HEK293 (cell line): Measurements from ENCODE around the gene RASL10B.

Experiments used
- CTCF ChIA-PET: fragments of 350-600 bp; formaldehyde crosslinking; extraction: SDS; loops from one replicate; lab custom pipeline; 2021; ENCODE audit warnings: antibody characterized with exemption; lab: Yijun Ruan, JAX
- POLR2A ChIA-PET: fragments of 300-600 bp; formaldehyde crosslinking; extraction: SDS; loops from one replicate; lab custom pipeline; 2020; ENCODE audit warnings: antibody characterized with exemption, inconsistent platforms; lab: Yijun Ruan, JAX
- H3K27ac ChIP-seq: fragments of 200-500 bp; sonication (Bioruptor generic); 2 replicates; pipeline ENCODE4 v1.5.1; 2014; ENCODE audit warnings: low read depth, low read length, control low read depth, inconsistent platforms; ENCODE audit errors: extremely low read depth
- H3K36me3 ChIP-seq, 2 experiments: fragments of 200-500 bp in 1 of 2; sonication (Bioruptor generic) in 1 of 2; 1 replicate in 1 of 2; 2 replicates in 1 of 2; pipeline ENCODE4 v1.5.1; 2014 to 2017; ENCODE audit warnings: inconsistent platforms in 2 of 2, low read length in 2 of 2; ENCODE audit not compliant: control insufficient read depth in 2 of 2, insufficient read depth in 1 of 2
- H3K4me1 ChIP-seq: fragments of 200-500 bp; sonication (Bioruptor generic); 2 replicates; pipeline ENCODE4 v1.5.1; 2014; ENCODE audit warnings: mild to moderate bottlenecking, low read length, inconsistent platforms; ENCODE audit not compliant: control insufficient read depth, insufficient read depth
- H3K4me3 ChIP-seq: 2 replicates; pipeline ENCODE4 v1.5.1; 2011; ENCODE audit warnings: low read depth, mild to moderate bottlenecking, control low read depth, low read length, moderate library complexity
- H3K9me3 ChIP-seq: fragments of 200-500 bp; sonication (Bioruptor generic); 2 replicates; pipeline ENCODE4 v1.5.1; 2014; ENCODE audit warnings: low read depth, low read length, inconsistent platforms; ENCODE audit not compliant: control insufficient read depth, insufficient read depth
- ATF2 ChIP-seq: fragments of 450-650 bp; formaldehyde crosslinking; IDR thresholded peaks from 2 replicates; pipeline ENCODE4 v1.5.1; 2016; ENCODE audit warnings: missing biosample characterization, missing genetic modification characterization, low read depth
- BCL6B ChIP-seq: fragments of 450-650 bp; formaldehyde crosslinking; IDR thresholded peaks from 2 replicates; pipeline ENCODE4 v1.5.1; 2017; ENCODE audit warnings: missing biosample characterization, missing genetic modification characterization
- ELK4 ChIP-seq: IDR thresholded peaks from 2 replicates; pipeline ENCODE4 v1.6.1; 2011; ENCODE audit warnings: mild to moderate bottlenecking, low read depth, low read length, borderline replicate concordance
- KLF10 ChIP-seq: fragments of 450-650 bp; IDR thresholded peaks from 2 replicates; pipeline ENCODE4 v1.5.1; 2018; ENCODE audit warnings: missing biosample characterization, mild to moderate bottlenecking, missing genetic modification characterization
- MZF1 ChIP-seq: fragments of 450-650 bp; formaldehyde crosslinking; IDR thresholded peaks from 2 replicates; pipeline ENCODE4 v1.5.1; 2017; ENCODE audit warnings: missing biosample characterization, missing genetic modification characterization, borderline replicate concordance
- OVOL3 ChIP-seq: fragments of 450-650 bp; formaldehyde crosslinking; IDR thresholded peaks from 2 replicates; pipeline ENCODE4 v1.5.1; 2016; ENCODE audit warnings: missing biosample characterization, missing genetic modification characterization
- PRDM6 ChIP-seq: fragments of 450-650 bp; formaldehyde crosslinking; IDR thresholded peaks from 2 replicates; pipeline ENCODE4 v1.5.1; 2017; ENCODE audit warnings: missing biosample characterization, missing genetic modification characterization
- ZBTB21 ChIP-seq: fragments of 450-650 bp; formaldehyde crosslinking; IDR thresholded peaks from 2 replicates; pipeline ENCODE4 v1.5.1; 2017; ENCODE audit warnings: missing biosample characterization, missing genetic modification characterization
- ZNF148 ChIP-seq: fragments of 450-650 bp; formaldehyde crosslinking; IDR thresholded peaks from 2 replicates; pipeline ENCODE4 v1.5.0; 2017; ENCODE audit warnings: missing biosample characterization, missing genetic modification characterization, borderline replicate concordance
- ZNF24 ChIP-seq: fragments of 450-650 bp; formaldehyde crosslinking; IDR thresholded peaks from 2 replicates; pipeline ENCODE4 v1.5.1; 2016; ENCODE audit warnings: missing biosample characterization, missing genetic modification characterization
- ZNF510 ChIP-seq: fragments of 450-650 bp; formaldehyde crosslinking; IDR thresholded peaks from 2 replicates; pipeline ENCODE4 v1.5.1; 2018; ENCODE audit warnings: mild to moderate bottlenecking, missing genetic modification characterization, missing biosample characterization; ENCODE audit not compliant: insufficient replicate concordance
- ZNF558 ChIP-seq: fragments of 450-650 bp; formaldehyde crosslinking; IDR thresholded peaks from 2 replicates; pipeline ENCODE4 v1.5.1; 2016; ENCODE audit warnings: missing biosample characterization, missing genetic modification characterization
- ZNF600 ChIP-seq: fragments of 450-650 bp; formaldehyde crosslinking; IDR thresholded peaks from 2 replicates; pipeline ENCODE4 v1.5.1; 2016; ENCODE audit warnings: missing biosample characterization, missing genetic modification characterization
- ZNF629 ChIP-seq: fragments of 450-650 bp; formaldehyde crosslinking; IDR thresholded peaks from 2 replicates; pipeline ENCODE4 v1.5.1; 2017; ENCODE audit warnings: missing biosample characterization, missing genetic modification characterization
- ZNF664 ChIP-seq: fragments of 450-650 bp; formaldehyde crosslinking; IDR thresholded peaks from 2 replicates; pipeline ENCODE4 v1.5.1; 2016; ENCODE audit warnings: missing biosample characterization, missing genetic modification characterization

RASL10B gene

GRCh38 chr17:35698800-35699199 is 32.6 kb upstream of the RASL10B start:
- Histone ChIP-seq H3K27ac (no peak overlapping the region), H3K9me3 (no peaks in the 10 kb centered on the region), H3K4me1 (0 out of 2 replicates have a peak, but pooled peaks cover 2% of the 10 kb centered on the region), H3K4me3 (no peak overlapping the region), H3K36me3 (peaks cover 25 to 37% of the 10 kb centered on the region in 2 experiments)
- CTCF ChIA-PET = interaction anchor here (0.5 to 2.1 kb wide), 3 partner anchors 15 to 86 kb away, joined by 3 to 7 read pairs (median 3); no protein-coding TSS in a partner anchor
- TF ChIP-seq PRDM6 (tag by site-specific recombination) (peak; percentile 20; the same call in 1 of the 2 replicates), MZF1 (tag by site-specific recombination) (no peak), ELK4 (no peak), ZNF629 (no peak), KLF10 (tag by site-specific recombination) (no peak), BCL6B (tag by site-specific recombination) (no peak), OVOL3 (tag by site-specific recombination) (no peak), ZNF510 (no peak), ZNF664 (tag by site-specific recombination) (no peak)
- POLR2A ChIA-PET = no interaction called here

GRCh38 chr17:35700150-35700549 is 31.3 kb upstream of the RASL10B start:
- Histone ChIP-seq H3K27ac (no peak overlapping the region), H3K9me3 (no peaks in the 10 kb centered on the region)
- POLR2A ChIA-PET = no interaction called here
- TF ChIP-seq ZBTB21 (tag by site-specific recombination) (peak; percentile 56), ZNF148 (no peak), ATF2 (peak; percentile 68; the same call in 1 of the 2 replicates), ZNF558 (no peak), ZNF24 (no peak), ZNF600 (tag by site-specific recombination) (peak; percentile 31; the same call in 1 of the 2 replicates)
- TF ChIP-seq, all 188 proteins: peak for 3
- Histone ChIP-seq H3K4me1 (0 out of 2 replicates have a peak, but pooled peaks cover 2% of the 10 kb centered on the region), H3K36me3 (peaks cover 13 to 25% of the 10 kb centered on the region in 2 experiments), H3K4me3 (no peak overlapping the region)
- CTCF ChIA-PET = interaction anchor here (2.1 kb wide), 1 partner anchor 88 kb away, joined by 7 read pairs; no protein-coding TSS in a partner anchor
